Measurements from ENCODE around the gene OXCT2.

OXCT2 gene

DNA sequence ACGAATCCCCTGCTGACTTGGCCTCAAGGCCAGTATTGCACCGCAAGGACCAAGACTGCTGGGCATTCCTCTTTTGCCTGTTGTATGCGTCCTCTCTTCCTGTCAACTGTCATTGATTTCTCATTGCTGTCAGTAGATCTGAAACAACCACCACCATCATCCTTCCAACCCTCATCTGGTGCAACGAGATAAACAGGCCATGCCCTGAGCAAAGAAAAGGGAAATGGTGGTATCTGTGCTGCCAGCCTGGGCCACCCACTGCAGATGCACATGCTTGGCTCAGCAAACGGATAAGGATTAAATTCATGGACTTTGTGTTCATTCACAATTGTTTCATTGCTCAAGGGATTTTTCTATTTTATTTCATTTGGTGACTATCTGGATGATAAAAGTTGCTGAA is 13.6 kb downstream of the OXCT2 start:
- H3K36me3 ChIP-seq (ENCODE audit: insufficient read depth, low read length): peaks cover 25% of the 10 kb centered on the region
- TF ChIP-seq CTCF (IDR thresholded peaks at IDR 0.05; ENCODE audit: borderline replicate concordance, extremely low read depth, low read length, poor library complexity, severe bottlenecking) (no peak), EZH2 (IDR thresholded peaks at IDR 0.05; ENCODE audit: borderline replicate concordance, low read depth, low read length, severe bottlenecking) (no peak)
- DNase-seq: no peak
- H3K4me2 ChIP-seq (ENCODE audit: insufficient read depth, low read length): no peak overlapping the region
- peaks cover 4% of the 10 kb centered on the region; the same call in 1 of the 2 replicates for H4K20me1 ChIP-seq (ENCODE audit: insufficient read depth, low read length)
- no peak overlapping the region for H3K9ac ChIP-seq (ENCODE audit: low read depth, low read length)
- no peaks in the 10 kb centered on the region for H3K79me2 ChIP-seq (ENCODE audit: insufficient read depth, low read length)
- H3K9me3 ChIP-seq (ENCODE audit: insufficient read depth, low read length, severe bottlenecking): no peaks in the 10 kb centered on the region
- ATAC-seq (ENCODE audit: insufficient read depth, low read depth): no peak
- H3K4me3 ChIP-seq (ENCODE audit: low read depth in 1 of 2, low read length in 2 of 2): no peak overlapping the region
- no peaks in the 10 kb centered on the region for H3K4me1 ChIP-seq (ENCODE audit: insufficient read depth, low read length)
- H3K27ac ChIP-seq (ENCODE audit: low read length): no peak overlapping the region
- H3K27me3 ChIP-seq (ENCODE audit: insufficient read depth, low read length, poor library complexity): no peaks in the 10 kb centered on the region
- no peak overlapping the region for H2AFZ ChIP-seq (ENCODE audit: low read depth, low read length)

GRCh38 chr1:39755965-39756659 is 15.0 kb downstream of the OXCT2 start:
- Histone ChIP-seq H3K9ac (ENCODE audit: low read depth, low read length) (no peak overlapping the region), H3K79me2 (ENCODE audit: insufficient read depth, low read length) (no peaks in the 10 kb centered on the region), H3K4me2 (ENCODE audit: insufficient read depth, low read length) (no peak overlapping the region), H2AFZ (ENCODE audit: low read depth, low read length) (no peak overlapping the region), H4K20me1 (ENCODE audit: insufficient read depth, low read length) (peaks cover 4% of the 10 kb centered on the region; the same call in 1 of the 2 replicates), H3K27me3 (ENCODE audit: insufficient read depth, low read length, poor library complexity) (no peaks in the 10 kb centered on the region), H3K4me3 (ENCODE audit: low read depth in 1 of 2, low read length in 2 of 2) (no peak overlapping the region), H3K4me1 (ENCODE audit: insufficient read depth, low read length) (no peaks in the 10 kb centered on the region), H3K27ac (ENCODE audit: low read length) (no peak overlapping the region), H3K9me3 (ENCODE audit: insufficient read depth, low read length, severe bottlenecking) (no peaks in the 10 kb centered on the region), H3K36me3 (ENCODE audit: insufficient read depth, low read length) (peaks cover 35% of the 10 kb centered on the region)
- no peak for DNase-seq
- TF ChIP-seq CTCF (IDR thresholded peaks at IDR 0.05; ENCODE audit: borderline replicate concordance, extremely low read depth, low read length, poor library complexity, severe bottlenecking) (no peak), EZH2 (IDR thresholded peaks at IDR 0.05; ENCODE audit: borderline replicate concordance, low read depth, low read length, severe bottlenecking) (no peak)
- ATAC-seq (ENCODE audit: insufficient read depth, low read depth): no peak

DNA sequence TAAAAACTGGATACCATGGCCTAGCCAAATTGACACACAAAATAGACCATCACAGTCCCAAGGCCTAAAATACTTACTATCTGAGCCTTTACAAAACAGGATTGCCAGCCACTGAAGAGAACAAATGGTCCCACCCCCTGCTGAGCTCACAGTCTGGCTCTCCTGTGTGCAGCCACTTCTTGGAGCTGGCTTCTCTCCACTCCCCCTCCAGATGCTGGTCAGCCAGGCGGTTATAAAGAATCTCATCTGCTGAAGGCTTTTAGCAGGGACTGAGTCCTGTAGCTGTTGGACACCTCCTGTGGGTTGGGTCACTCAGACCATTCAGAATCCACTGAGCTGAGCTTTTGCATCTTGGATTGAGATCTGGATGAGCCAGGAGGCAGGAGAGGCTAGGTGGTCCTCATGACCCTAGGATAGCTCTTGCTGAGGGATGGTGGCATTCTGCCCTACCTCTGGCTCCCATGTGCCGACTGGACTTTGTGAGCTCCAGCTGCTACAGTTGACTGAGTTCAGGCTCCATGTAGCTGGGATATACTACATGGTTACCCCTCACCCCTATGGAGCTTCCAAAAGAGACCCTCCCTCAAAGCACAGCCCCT is 16.1 kb downstream of the OXCT2 start:
- H4K20me1 ChIP-seq (ENCODE audit: insufficient read depth, low read length): peaks cover 4% of the 10 kb centered on the region; the same call in 1 of the 2 replicates
- H3K4me1 ChIP-seq (ENCODE audit: insufficient read depth, low read length): no peaks in the 10 kb centered on the region
- no peak overlapping the region for H3K27ac ChIP-seq (ENCODE audit: low read length)
- H3K27me3 ChIP-seq (ENCODE audit: insufficient read depth, low read length, poor library complexity): no peaks in the 10 kb centered on the region
- ATAC-seq (ENCODE audit: insufficient read depth, low read depth) (no peak), DNase-seq (no peak)
- peaks cover 42% of the 10 kb centered on the region for H3K36me3 ChIP-seq (ENCODE audit: insufficient read depth, low read length)
- H2AFZ ChIP-seq (ENCODE audit: low read depth, low read length): no peak overlapping the region
- H3K9me3 ChIP-seq (ENCODE audit: insufficient read depth, low read length, severe bottlenecking): no peaks in the 10 kb centered on the region
- no peak overlapping the region for H3K9ac ChIP-seq (ENCODE audit: low read depth, low read length)
- no peak overlapping the region for H3K4me3 ChIP-seq (ENCODE audit: low read depth in 1 of 2, low read length in 2 of 2)
- H3K4me2 ChIP-seq (ENCODE audit: insufficient read depth, low read length): no peak overlapping the region
- no peaks in the 10 kb centered on the region for H3K79me2 ChIP-seq (ENCODE audit: insufficient read depth, low read length)
- TF ChIP-seq CTCF (IDR thresholded peaks at IDR 0.05; ENCODE audit: borderline replicate concordance, extremely low read depth, low read length, poor library complexity, severe bottlenecking) (no peak), EZH2 (IDR thresholded peaks at IDR 0.05; ENCODE audit: borderline replicate concordance, low read depth, low read length, severe bottlenecking) (no peak)
